PC-9 (cell line): ENCODE data around the gene CDKN1A.

ENCODE experiments used
- CTCF ChIP-seq: fragments of 200-600 bp; sonication (generic); conservative IDR thresholded peaks from 2 replicates; pipeline ENCODE4 v1.6.1; 2017; ENCODE audit warnings: mixed run types, antibody characterized with exemption, mild to moderate bottlenecking, moderate library complexity
- EZH2 ChIP-seq: fragments of 200-600 bp; sonication (generic); IDR thresholded peaks from 2 replicates; pipeline ENCODE4 v1.8.0; 2017; ENCODE audit warnings: antibody characterized with exemption, low read depth

GRCh38 chr6:36714511-36714910 lies 36.0 kb downstream of the CDKN1A start:
- TF ChIP-seq CTCF (no peak), EZH2 (no peak)
